Measurements from ENCODE around the gene CD74. TPM values are rescaled to one million over a fixed set of nuclear protein-coding genes. Genes with fewer than 3 reads are reported as not detected.

The CD74 gene
- 6.3 and 7.3 TPM in 2 replicates for total RNA-seq
- long read RNA-seq, result 0 reads

DNA sequence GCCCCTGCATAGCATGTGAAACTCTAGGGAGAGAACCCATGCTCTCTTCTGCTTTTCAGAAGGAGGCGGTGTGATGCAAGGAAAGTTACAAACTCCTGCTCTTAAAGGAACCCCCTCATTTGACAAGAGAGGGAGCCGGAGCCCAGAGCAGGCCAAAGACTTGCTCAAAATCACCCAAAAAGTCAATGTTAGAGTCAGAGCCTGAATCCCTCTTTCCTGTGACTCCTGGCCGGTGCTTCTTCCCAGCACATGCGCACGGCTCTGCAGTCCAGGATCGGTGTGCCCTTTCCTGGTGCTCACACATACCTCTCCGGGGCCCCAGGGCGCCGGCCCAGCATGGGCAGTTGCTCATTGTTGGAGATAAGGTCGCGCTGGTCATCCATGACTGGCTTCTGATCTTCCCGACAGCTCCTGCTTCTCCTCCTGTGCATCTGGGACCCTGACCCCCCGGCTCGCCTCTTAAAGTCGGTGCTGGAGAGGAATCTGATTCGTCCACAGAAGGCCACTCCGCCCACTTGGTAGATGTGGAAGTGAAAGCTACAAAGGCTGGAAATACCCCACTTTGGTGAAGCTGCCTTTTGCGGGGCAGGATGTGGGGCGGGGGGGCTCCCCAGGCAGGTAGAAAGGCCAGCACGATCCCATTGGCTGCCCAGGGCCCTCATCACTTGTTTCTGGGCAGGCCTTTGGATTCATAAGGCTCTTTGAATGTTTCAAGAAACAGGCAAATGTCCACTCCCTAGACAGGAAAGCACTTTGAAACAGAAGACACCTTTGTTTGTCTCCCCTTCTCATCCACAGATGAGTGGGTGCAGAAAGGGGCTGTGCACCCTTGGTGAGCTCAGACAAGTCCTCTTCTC is at the start of gene CD74:
Gene CD74, minus strand, starts transcription at position 592 of the 857 bp plus-strand sequence. Its CDS starts 161 bp downstream, at position 431.
- Mint-ChIP-seq H3K27ac (ENCODE audit: unreplicated experiment) (no peak within 1 kb of the TSS), H3K36me3 (ENCODE audit: low read depth) (no peaks in the 10 kb centered on the region), H3K4me1 (peaks cover 26% of the 10 kb centered on the region), H3K27me3 (ENCODE audit: low read depth) (no peaks in the 10 kb centered on the region), H3K4me3 (peak within 1 kb of the TSS; percentile 75), H3K9me3 (no peaks in the 10 kb centered on the region)
- DNase-seq (ENCODE audit: low read depth, low spot score), result peak; percentile 29
- TF ChIP-seq, protein P1, sequence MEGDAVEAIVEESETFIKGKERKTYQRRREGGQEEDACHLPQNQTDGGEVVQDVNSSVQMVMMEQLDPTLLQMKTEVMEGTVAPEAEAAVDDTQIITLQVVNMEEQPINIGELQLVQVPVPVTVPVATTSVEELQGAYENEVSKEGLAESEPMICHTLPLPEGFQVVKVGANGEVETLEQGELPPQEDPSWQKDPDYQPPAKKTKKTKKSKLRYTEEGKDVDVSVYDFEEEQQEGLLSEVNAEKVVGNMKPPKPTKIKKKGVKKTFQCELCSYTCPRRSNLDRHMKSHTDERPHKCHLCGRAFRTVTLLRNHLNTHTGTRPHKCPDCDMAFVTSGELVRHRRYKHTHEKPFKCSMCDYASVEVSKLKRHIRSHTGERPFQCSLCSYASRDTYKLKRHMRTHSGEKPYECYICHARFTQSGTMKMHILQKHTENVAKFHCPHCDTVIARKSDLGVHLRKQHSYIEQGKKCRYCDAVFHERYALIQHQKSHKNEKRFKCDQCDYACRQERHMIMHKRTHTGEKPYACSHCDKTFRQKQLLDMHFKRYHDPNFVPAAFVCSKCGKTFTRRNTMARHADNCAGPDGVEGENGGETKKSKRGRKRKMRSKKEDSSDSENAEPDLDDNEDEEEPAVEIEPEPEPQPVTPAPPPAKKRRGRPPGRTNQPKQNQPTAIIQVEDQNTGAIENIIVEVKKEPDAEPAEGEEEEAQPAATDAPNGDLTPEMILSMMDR (conservative IDR thresholded peaks at IDR 0.05), result no peak

DNA sequence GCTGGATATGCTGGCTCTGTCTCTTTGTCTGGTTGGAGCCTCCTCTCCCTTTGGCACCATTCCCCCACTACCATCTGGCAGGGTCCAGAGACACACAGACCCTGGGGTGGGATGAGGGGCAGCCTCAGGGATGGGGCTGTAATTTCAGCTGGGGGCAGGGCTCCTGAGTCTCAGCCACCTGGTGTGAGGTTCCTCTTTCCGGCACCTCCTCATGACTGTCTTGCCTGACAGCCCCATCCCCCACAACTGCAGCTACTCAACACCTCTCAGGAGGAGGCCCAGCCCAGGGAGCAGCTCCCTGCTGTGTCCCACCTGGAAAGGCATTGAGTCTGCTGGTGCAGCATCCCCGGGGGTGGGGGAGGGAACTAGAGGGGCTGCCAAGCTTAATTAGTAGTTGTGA is 48.5 kb upstream of the CD74 start:
- Mint-ChIP-seq H3K36me3 (ENCODE audit: low read depth) (no peaks in the 10 kb centered on the region), H3K9me3 (no peaks in the 10 kb centered on the region), H3K27me3 (ENCODE audit: low read depth) (no peaks in the 10 kb centered on the region), H3K4me1 (peaks cover 7% of the 10 kb centered on the region), H3K4me3 (no peak overlapping the region), H3K27ac (ENCODE audit: unreplicated experiment) (no peak overlapping the region)
- TF ChIP-seq, protein P1 (conservative IDR thresholded peaks at IDR 0.05), result no peak
- DNase-seq (ENCODE audit: low read depth, low spot score), result no peak

DNA sequence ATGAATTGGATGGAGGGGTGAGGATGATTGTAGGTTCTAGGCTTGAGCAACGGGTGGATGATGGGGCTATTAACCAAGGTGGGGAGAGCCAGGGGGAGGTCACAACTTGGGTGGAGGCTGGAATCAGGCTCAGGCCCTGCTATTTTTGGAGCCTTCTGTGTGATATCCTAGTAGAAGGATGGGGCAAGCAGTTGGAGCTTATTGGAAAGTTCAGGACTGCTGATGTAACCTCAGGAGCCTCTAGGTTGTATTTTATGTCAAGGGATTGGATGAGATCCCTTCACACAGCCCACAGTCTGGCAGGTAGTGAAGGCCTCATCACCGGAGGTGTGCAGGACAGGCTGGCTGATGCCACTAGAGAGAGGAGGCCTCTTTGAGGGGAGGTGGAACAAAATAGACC is 48.1 kb upstream of the CD74 start:
- H3K27ac Mint-ChIP-seq (ENCODE audit: unreplicated experiment), result peak overlapping the region; percentile 13
- TF ChIP-seq, protein P1 (conservative IDR thresholded peaks at IDR 0.05), result no peak
- no peak for DNase-seq (ENCODE audit: low read depth, low spot score)
- peaks cover 7% of the 10 kb centered on the region for H3K4me1 Mint-ChIP-seq
- no peaks in the 10 kb centered on the region for H3K36me3 Mint-ChIP-seq (ENCODE audit: low read depth)
- H3K4me3 Mint-ChIP-seq, result no peak overlapping the region
- H3K27me3 Mint-ChIP-seq (ENCODE audit: low read depth), result no peaks in the 10 kb centered on the region
- H3K9me3 Mint-ChIP-seq, result no peaks in the 10 kb centered on the region

DNA sequence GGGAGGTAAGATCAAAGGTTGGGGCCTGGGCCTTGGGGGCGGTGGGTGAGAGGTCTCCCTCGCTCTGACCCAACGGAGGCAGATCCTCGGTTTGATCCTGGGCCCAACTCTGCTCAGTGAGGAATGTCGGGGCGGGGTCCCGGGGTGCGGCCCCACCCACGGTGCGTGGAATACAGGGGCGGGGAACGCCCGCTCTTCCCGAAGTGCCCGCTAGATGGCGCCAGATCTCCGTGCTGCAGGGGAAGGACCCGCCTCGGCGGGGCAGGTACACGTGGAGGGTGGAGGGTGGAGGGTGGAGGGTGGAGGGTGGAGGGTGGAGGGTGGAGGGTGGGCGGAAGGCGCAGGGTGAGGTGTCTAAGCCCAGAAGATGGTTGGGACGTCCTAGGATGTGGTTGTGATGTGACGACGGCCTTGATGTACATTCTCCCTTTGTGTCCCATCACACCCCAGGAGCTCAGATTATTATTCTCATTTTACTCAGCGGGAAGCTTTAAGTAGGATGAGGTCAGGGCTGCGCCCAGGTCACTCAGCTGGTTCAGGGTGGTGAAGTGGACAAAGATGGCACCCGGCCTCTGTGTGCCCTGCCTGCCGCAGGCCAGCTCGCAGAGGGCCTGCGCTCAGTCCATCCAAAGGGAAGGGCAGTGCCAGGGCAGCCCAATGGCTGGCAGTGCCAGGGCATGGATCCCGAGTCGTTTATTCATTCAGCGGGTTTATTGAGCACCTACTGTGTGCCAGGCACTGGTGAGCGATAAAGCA is 46.3 kb upstream of the CD74 start:
- H3K4me3 Mint-ChIP-seq, result no peak overlapping the region
- H3K27ac Mint-ChIP-seq (ENCODE audit: unreplicated experiment), result no peak overlapping the region
- TF ChIP-seq, protein P1 (conservative IDR thresholded peaks at IDR 0.05), result peak; percentile 89
- H3K9me3 Mint-ChIP-seq, result no peaks in the 10 kb centered on the region
- peaks cover 7% of the 10 kb centered on the region for H3K4me1 Mint-ChIP-seq
- H3K36me3 Mint-ChIP-seq (ENCODE audit: low read depth), result no peaks in the 10 kb centered on the region
- H3K27me3 Mint-ChIP-seq (ENCODE audit: low read depth), result no peaks in the 10 kb centered on the region
- peak; percentile 94 for DNase-seq (ENCODE audit: low read depth, low spot score)

DNA sequence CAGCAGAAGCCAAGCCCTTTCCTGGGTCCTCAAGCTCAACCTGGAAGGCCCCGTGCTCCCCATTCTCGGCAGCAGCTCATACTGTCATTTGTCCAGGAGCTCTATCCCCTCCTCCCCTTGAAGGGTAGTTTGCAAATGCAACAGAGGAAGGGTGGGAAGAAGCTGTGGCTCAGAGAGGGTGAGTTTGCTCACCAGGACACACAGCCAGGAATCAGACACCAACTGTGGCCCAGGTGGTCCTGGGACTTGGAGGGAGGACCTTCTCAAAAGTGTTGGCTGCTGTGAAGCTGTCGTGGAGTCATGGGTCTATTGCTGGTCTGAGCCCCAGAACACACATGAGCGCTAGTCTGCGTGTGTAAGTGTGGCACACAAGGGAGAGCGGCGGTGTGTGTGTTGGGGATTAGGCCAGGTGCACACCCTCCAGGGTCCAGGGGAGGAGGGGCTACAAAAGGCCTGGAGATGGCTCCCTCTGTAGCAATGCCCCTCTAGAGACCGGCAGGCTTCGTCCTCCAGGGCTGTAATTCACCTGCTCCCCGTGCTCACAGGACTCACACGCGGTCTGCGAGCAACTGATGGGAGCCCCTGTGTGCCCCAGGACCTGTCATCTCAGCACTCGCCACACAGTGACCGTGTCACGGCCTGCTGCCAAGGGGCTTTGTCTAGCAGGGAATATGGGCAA is 45.0 kb upstream of the CD74 start:
- H3K4me3 Mint-ChIP-seq, result no peak overlapping the region
- H3K27ac Mint-ChIP-seq (ENCODE audit: unreplicated experiment), result no peak overlapping the region
- no peaks in the 10 kb centered on the region for H3K9me3 Mint-ChIP-seq
- TF ChIP-seq, protein P1 (conservative IDR thresholded peaks at IDR 0.05), result no peak
- no peaks in the 10 kb centered on the region for H3K36me3 Mint-ChIP-seq (ENCODE audit: low read depth)
- H3K27me3 Mint-ChIP-seq (ENCODE audit: low read depth), result no peaks in the 10 kb centered on the region
- peaks cover 7% of the 10 kb centered on the region for H3K4me1 Mint-ChIP-seq
- no peak for DNase-seq (ENCODE audit: low read depth, low spot score)
